B cell (primary cell): ENCODE data around the gene SYMPK. TPM values are rescaled to one million over a fixed set of nuclear protein-coding genes. Genes with fewer than 3 reads are reported as not detected.

Experiments used
- ATAC-seq: fragments of 200-7000 bp; cut with Tn5 transposase; one replicate; pipeline ENCODE4 v1.10.0; 2021; ENCODE audit warnings: low read depth, mild to moderate bottlenecking, moderate number of reproducible peaks, moderate library complexity
- CTCF ChIA-PET: fragments of 350-600 bp; sonication (Branson Sonifier 250); formaldehyde crosslinking; loops from one replicate; lab custom pipeline; 2021; ENCODE audit warnings: antibody characterized with exemption, inconsistent platforms; lab: Charles Lee
- POLR2A ChIA-PET: fragments of 350-600 bp; sonication (Branson Sonifier 250); formaldehyde crosslinking; loops from one replicate; lab custom pipeline; 2021; ENCODE audit warnings: antibody characterized with exemption; lab: Charles Lee
- DNase-seq: peaks from one replicate; pipeline ENCODE4 v3.0.0; 2013
- H2AFZ ChIP-seq: 2 replicates; pipeline ENCODE4 v1.6.1; 2012; ENCODE audit warnings: mild to moderate bottlenecking, low read depth, low read length; ENCODE audit not compliant: insufficient read depth, poor library complexity, severe bottlenecking
- H3K27ac ChIP-seq, 2 donors: 1 replicate in 1 of 2; 2 replicates in 1 of 2; pipeline ENCODE4 v1.5.1; 2012 to 2013; ENCODE audit warnings: low read length in 2 of 2, mild to moderate bottlenecking in 2 of 2, moderate library complexity in 1 of 2
- H3K27me3 ChIP-seq, 4 experiments: fragments of 200-600 bp in 1 of 4; sonication (generic) in 1 of 4; replicated peaks in 1 of 4; 1 replicate in 2 of 4; 2 replicates in 2 of 4; pipeline versions ENCODE4 v1.6.1 to v1.7.0; 2013 to 2016; ENCODE audit warnings: low read length in 3 of 4, mild to moderate bottlenecking in 2 of 4, mixed read lengths in 1 of 4, moderate library complexity in 1 of 4; ENCODE audit not compliant: insufficient read depth in 4 of 4, control insufficient read depth in 3 of 4; ENCODE audit errors: control extremely low read depth in 1 of 4
- H3K36me3 ChIP-seq, 2 experiments: replicated peaks in 1 of 2; 1 replicate in 1 of 2; 2 replicates in 1 of 2; pipeline versions ENCODE4 v1.6.1 to v1.7.1; 2013; ENCODE audit warnings: low read length in 1 of 2; ENCODE audit not compliant: insufficient read depth in 2 of 2, control insufficient read depth in 1 of 2; ENCODE audit errors: control extremely low read depth in 1 of 2, extremely low read depth in 1 of 2
- H3K4me1 ChIP-seq, 2 donors: fragments of 200-600 bp in 1 of 2; sonication (generic) in 1 of 2; 1 replicate in 1 of 2; 2 replicates in 1 of 2; pipeline versions ENCODE4 v1.5.1 to v1.6.1; 2013 to 2017; ENCODE audit warnings: low read length in 2 of 2; ENCODE audit not compliant: control insufficient read depth in 2 of 2, insufficient read depth in 2 of 2
- H3K4me2 ChIP-seq: replicated peaks from 2 replicates; pipeline ENCODE3; 2012; ENCODE audit warnings: mild to moderate bottlenecking, low read depth, low read length; ENCODE audit not compliant: poor library complexity, severe bottlenecking
- H3K4me3 ChIP-seq, 5 experiments: fragments of 200-600 bp in 1 of 5; sonication (generic) in 1 of 5; 1 replicate in 3 of 5; 2 replicates in 2 of 5; pipeline versions ENCODE4 v1.5.1 to v1.7.0; 2011 to 2016; ENCODE audit warnings: low read length in 4 of 5, mild to moderate bottlenecking in 4 of 5, low read depth in 2 of 5, control low read depth in 1 of 5, moderate library complexity in 1 of 5; ENCODE audit not compliant: insufficient read depth in 1 of 5; ENCODE audit errors: control extremely low read depth in 1 of 5, extremely low read depth in 1 of 5
- H3K79me2 ChIP-seq: fragments of 200-600 bp; sonication (generic); one replicate; pipeline ENCODE4 v1.6.0; 2016; ENCODE audit warnings: low read length; ENCODE audit not compliant: control insufficient read depth, insufficient read depth
- H3K9ac ChIP-seq: fragments of 200-600 bp; sonication (generic); 2 replicates; pipeline ENCODE4 v1.6.1; 2017; ENCODE audit warnings: mild to moderate bottlenecking, low read length, moderate library complexity
- H3K9me3 ChIP-seq, 3 donors: one replicate each; pipeline versions ENCODE4 v1.6.1 to v1.7.1; 2013; ENCODE audit warnings: low read length in 2 of 3; ENCODE audit not compliant: control insufficient read depth in 2 of 3, insufficient read depth in 1 of 3; ENCODE audit errors: control extremely low read depth in 1 of 3
- H4K20me1 ChIP-seq: 2 replicates; pipeline ENCODE4 v1.6.0; 2012; ENCODE audit warnings: mild to moderate bottlenecking, low read length; ENCODE audit not compliant: insufficient read depth, control insufficient read depth, poor library complexity, severe bottlenecking
- H3K27ac Mint-ChIP-seq: one replicate; pipeline ENCODE4 v1.8.0; 2021; ENCODE audit warnings: mixed read lengths
- H3K27me3 Mint-ChIP-seq: one replicate; pipeline ENCODE4 v1.8.0; 2021; ENCODE audit warnings: mixed read lengths
- H3K4me1 Mint-ChIP-seq: one replicate; pipeline ENCODE4 v1.8.0; 2021; ENCODE audit warnings: mixed read lengths
- H3K4me3 Mint-ChIP-seq: one replicate; pipeline ENCODE4 v1.8.0; 2021; ENCODE audit warnings: mixed read lengths
- H3K9me3 Mint-ChIP-seq: one replicate; pipeline ENCODE4 v1.8.0; 2022; ENCODE audit warnings: mixed read lengths; ENCODE audit not compliant: insufficient read depth
- CTCF ChIP-seq: fragments of 200-600 bp; IDR thresholded peaks from one replicate; pipeline ENCODE4 v1.8.0; 2022; ENCODE audit warnings: antibody characterized with exemption, mild to moderate bottlenecking
- EZH2 ChIP-seq: IDR thresholded peaks from 2 replicates; pipeline ENCODE4 v1.6.1; 2012; ENCODE audit warnings: borderline replicate concordance, low read depth, mild to moderate bottlenecking, moderate library complexity, low read length; ENCODE audit not compliant: insufficient read depth, poor library complexity, severe bottlenecking
- WGBS: methylation state at CpG from one replicate; pipeline ENCODE4 v1.1.5; 2013; ENCODE audit warnings: missing lambda C conversion rate; ENCODE audit not compliant: insufficient coverage; 5-methylcytosine and 5-hydroxymethylcytosine counted together
- intact Hi-C: fragments of 100-400 bp; cut with micrococcal nuclease; formaldehyde crosslinking; loops from one replicate; pipeline ENCODE4 v1.10.0; 2022
- polyA plus RNA-seq: library from polyadenylated mRNA; depleted of rRNA; stranded (reverse); fragments of >200 nt; gene quantifications from 2 replicates; pipeline ENCODE4 v1.2.3, GENCODE V29; 2012
- total RNA-seq, 2 donors: library from RNA; stranded (reverse); fragments of 120-200 nt in 1 of 2; gene quantifications; 1 replicate in 1 of 2; 2 replicates in 1 of 2; pipeline versions ENCODE4 v1.2.3 to v1.2.4, GENCODE V29; 2013 to 2022

SYMPK gene
- total and polyA plus RNA-seq, 2 donors (not counting 1 experiment from before 2014, with no cell fraction given), result 119 to 138 TPM

- TF ChIP-seq EZH2 (no peak), CTCF (no peak)
Measured at GRCh38 chr19:45768655-45768983, 94.3 kb downstream of the SYMPK start.

More at GRCh38 chr19:45768655-45768983, 94.3 kb downstream of the SYMPK start:
- no peaks in the 10 kb centered on the region for H3K36me3 ChIP-seq
- H3K9me3 Mint-ChIP-seq, result no peaks in the 10 kb centered on the region
- H2AFZ ChIP-seq, result peak overlapping the region; percentile 93
- H3K4me1 Mint-ChIP-seq, result peaks cover 29% of the 10 kb centered on the region
- under 1% methylated on average over 28 of the region's 33 CpGs for WGBS
- no peaks in the 10 kb centered on the region for H3K79me2 ChIP-seq
- H3K27ac Mint-ChIP-seq, result no peak overlapping the region
- H3K9me3 ChIP-seq, result peaks cover 0 to 3% (median 0%) of the 10 kb centered on the region in 3 donors
- peak overlapping the region; percentile 13 to 88 (median 81) for H3K4me3 ChIP-seq
- peaks cover 9% of the 10 kb centered on the region for H3K27me3 Mint-ChIP-seq
- ChIA-PET POLR2A (interaction anchor here (0.5 to 3.9 kb wide), 10 partner anchors 24 to 248 kb away, joined by 3 to 23 read pairs (median 4); partner anchors contain the start of genes DMWD, FBXO46, IRF2BP1 and SYMPK), CTCF (interaction anchor here (1.0 to 8.3 kb wide), 13 partner anchors 16 to 249 kb away, joined by 3 to 302 read pairs (median 10); partner anchors contain the start of genes CCDC61, DMWD, QPCTL and SNRPD2)
- intact Hi-C loops, result loop anchor here (2.0 kb wide), 1 partner anchor 38 kb away; the partner anchor contains the start of gene FBXO46
- H3K9ac ChIP-seq, result peak overlapping the region; percentile 78
- DNase-seq, result no peak
- H3K27ac ChIP-seq, result peak overlapping the region in 1 of 2 donors; percentile 11
- peak overlapping the region; percentile 96 for H3K4me2 ChIP-seq
- no peaks in the 10 kb centered on the region for H4K20me1 ChIP-seq
- H3K27me3 ChIP-seq, result peaks cover 0 to 36% (median 8%) of the 10 kb centered on the region in 4 experiments
- H3K4me3 Mint-ChIP-seq, result peak overlapping the region; percentile 90
- peaks cover 12 to 32% of the 10 kb centered on the region in 2 donors for H3K4me1 ChIP-seq
- no peak for ATAC-seq
